GM12878 (cell line): ENCODE measurements around the gene CFAP410. TPM values are rescaled to one million over a fixed set of nuclear protein-coding genes. Genes with fewer than 3 reads are reported as not detected.

Experiments
- ATF2 ChIP-seq: IDR thresholded peaks from 2 replicates; pipeline ENCODE4 v1.6.1; 2012; ENCODE audit warnings: low read length, inconsistent platforms
- BCL3 ChIP-seq: IDR thresholded peaks from 2 replicates; pipeline ENCODE4 v1.6.1; 2011; ENCODE audit warnings: borderline replicate concordance, low read depth, mild to moderate bottlenecking, moderate library complexity, low read length; ENCODE audit not compliant: insufficient read depth, poor library complexity, severe bottlenecking
- BHLHE40 ChIP-seq, 2 experiments: fragments of 450-650 bp in 1 of 2; IDR thresholded peaks; 2 replicates each; pipeline ENCODE4 v1.6.1; 2011 to 2017; ENCODE audit warnings: low read depth in 2 of 2, borderline replicate concordance in 1 of 2, improper control_type of control experiment in 1 of 2, low read length in 1 of 2, mild to moderate bottlenecking in 1 of 2
- CHD2 ChIP-seq: IDR thresholded peaks from 2 replicates; pipeline ENCODE4 v1.6.1; 2011; ENCODE audit warnings: low read depth, low read length, improper control_type of control experiment, borderline replicate concordance
- CREM ChIP-seq: IDR thresholded peaks from 2 replicates; pipeline ENCODE4 v1.6.1; 2014; ENCODE audit warnings: antibody characterized with exemption, low read depth
- FOXK2 ChIP-seq: fragments of 450-650 bp; IDR thresholded peaks from 2 replicates; pipeline ENCODE4 v1.6.1; 2017; ENCODE audit warnings: mild to moderate bottlenecking, moderate library complexity
- KLF5 ChIP-seq: fragments of 450-650 bp; IDR thresholded peaks from 2 replicates; pipeline ENCODE4 v1.6.1; 2014; ENCODE audit warnings: mild to moderate bottlenecking; ENCODE audit not compliant: partially characterized antibody
- NFIC ChIP-seq: IDR thresholded peaks from 2 replicates; pipeline ENCODE4 v1.6.1; 2012; ENCODE audit warnings: low read depth, mild to moderate bottlenecking, inconsistent platforms, low read length, moderate library complexity
- NR2C2 ChIP-seq: IDR thresholded peaks from 2 replicates; pipeline ENCODE4 v1.6.1; 2011; ENCODE audit warnings: borderline replicate concordance, low read depth; ENCODE audit not compliant: control insufficient read depth, insufficient read length
- PBX3 ChIP-seq: IDR thresholded peaks from 2 replicates; pipeline ENCODE4 v1.6.1; 2011; ENCODE audit warnings: mild to moderate bottlenecking, low read depth, low read length, moderate library complexity; ENCODE audit not compliant: insufficient replicate concordance
- PRDM15 ChIP-seq: fragments of 450-650 bp; formaldehyde crosslinking; IDR thresholded peaks from 2 replicates; pipeline ENCODE4 v1.4.0; 2020; ENCODE audit warnings: mild to moderate bottlenecking, moderate library complexity
- RAD21 ChIP-seq: IDR thresholded peaks from 2 replicates; pipeline ENCODE4 v1.6.1; 2011; ENCODE audit warnings: mild to moderate bottlenecking, low read depth, low read length, moderate library complexity; ENCODE audit not compliant: insufficient read depth
- TCF3 ChIP-seq: IDR thresholded peaks from 2 replicates; pipeline ENCODE4 v1.6.1; 2012; ENCODE audit warnings: low read depth, mild to moderate bottlenecking, low read length, borderline replicate concordance; ENCODE audit not compliant: insufficient read depth
- polyA plus RNA-seq, 11 experiments: library from polyadenylated mRNA; depleted of rRNA in 4 of 11; unstranded in 6 of 11; stranded (reverse) in 5 of 11; fragments of >200 nt; fragmentation: Nextera tagmentation in 4 of 11; fragmentation: Illumina TruSeq in 1 of 11; extraction: Ambion mirVana in 4 of 11; extraction: Trizol in 1 of 11; gene quantifications; 1 replicate in 1 of 11; 2 replicates in 10 of 11; pipeline versions ENCODE4 v1.2.1 to v1.2.3, GENCODE V29; 2011 to 2016; ENCODE audit warnings: inconsistent platforms in 2 of 11, missing spikeins in 2 of 11, low read depth in 1 of 11
- total RNA-seq, 4 experiments: library from RNA; depleted of rRNA in 3 of 4; stranded (reverse); fragments of >200 nt in 3 of 4; fragmentation: Illumina TruSeq in 1 of 4; extraction: Trizol in 1 of 4; gene quantifications; 2 replicates each; pipeline versions ENCODE4 v1.2.1 to v1.2.3, GENCODE V29; 2013 to 2021
- TF ChIP-seq, protein P1 (sequence below), 3 experiments: IDR thresholded peaks in 2 of 3; conservative IDR thresholded peaks in 1 of 3; 2 replicates each; pipeline ENCODE4 v1.5.1; 2011; ENCODE audit warnings: low read depth in 3 of 3, low read length in 3 of 3, mild to moderate bottlenecking in 3 of 3, control low read depth in 2 of 3, moderate library complexity in 2 of 3, inconsistent platforms in 1 of 3, mixed read lengths in 1 of 3; ENCODE audit not compliant: control insufficient read depth in 2 of 3, insufficient read depth in 1 of 3; ENCODE audit errors: extremely low read depth in 1 of 3

The CFAP410 gene
- total and polyA plus RNA-seq, 10 of the 15 experiments (the other 5 are each of a cell fraction or from before 2014, with no cell fraction given): 0.14 to 24.8 (median 11.3) TPM

DNA sequence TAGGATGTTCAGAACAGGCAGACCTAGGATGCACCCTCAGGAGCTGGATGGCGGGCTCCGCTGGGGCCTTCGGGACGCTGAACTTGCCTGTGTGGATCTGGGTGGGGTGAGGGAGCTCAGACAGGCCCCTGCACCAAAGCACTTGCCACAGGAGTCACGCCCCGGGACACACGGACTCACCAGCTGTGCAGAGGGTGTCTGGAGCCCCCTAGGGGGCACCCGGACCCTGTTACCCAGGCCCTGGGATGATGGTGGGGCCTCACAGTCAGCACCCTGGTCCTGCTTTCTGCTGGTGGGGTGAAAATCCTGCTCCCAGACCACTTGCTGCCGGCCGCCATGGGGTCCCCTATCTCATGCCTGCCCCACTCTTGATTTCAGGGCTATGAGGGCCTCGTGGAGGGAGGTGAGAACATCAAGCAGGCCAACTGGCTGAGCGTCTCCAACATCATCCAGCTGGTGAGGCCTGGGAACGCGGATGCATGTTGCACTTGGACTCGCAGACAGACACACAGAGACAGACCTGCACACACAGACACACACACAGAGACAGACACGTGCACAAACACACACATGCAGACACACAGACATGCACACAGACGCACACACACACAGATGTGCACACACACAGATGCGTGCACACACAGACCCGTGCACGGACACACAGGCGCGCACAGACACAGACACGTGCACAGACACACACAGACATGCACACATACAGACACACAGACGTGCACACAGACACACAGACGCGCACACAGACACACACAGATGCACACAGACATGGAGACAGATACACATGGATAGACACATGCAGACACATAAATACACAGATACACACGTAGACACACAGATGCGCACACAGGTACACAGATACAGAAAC is 28.3 kb downstream of the CFAP410 start (continued):
- TF ChIP-seq, protein P1, sequence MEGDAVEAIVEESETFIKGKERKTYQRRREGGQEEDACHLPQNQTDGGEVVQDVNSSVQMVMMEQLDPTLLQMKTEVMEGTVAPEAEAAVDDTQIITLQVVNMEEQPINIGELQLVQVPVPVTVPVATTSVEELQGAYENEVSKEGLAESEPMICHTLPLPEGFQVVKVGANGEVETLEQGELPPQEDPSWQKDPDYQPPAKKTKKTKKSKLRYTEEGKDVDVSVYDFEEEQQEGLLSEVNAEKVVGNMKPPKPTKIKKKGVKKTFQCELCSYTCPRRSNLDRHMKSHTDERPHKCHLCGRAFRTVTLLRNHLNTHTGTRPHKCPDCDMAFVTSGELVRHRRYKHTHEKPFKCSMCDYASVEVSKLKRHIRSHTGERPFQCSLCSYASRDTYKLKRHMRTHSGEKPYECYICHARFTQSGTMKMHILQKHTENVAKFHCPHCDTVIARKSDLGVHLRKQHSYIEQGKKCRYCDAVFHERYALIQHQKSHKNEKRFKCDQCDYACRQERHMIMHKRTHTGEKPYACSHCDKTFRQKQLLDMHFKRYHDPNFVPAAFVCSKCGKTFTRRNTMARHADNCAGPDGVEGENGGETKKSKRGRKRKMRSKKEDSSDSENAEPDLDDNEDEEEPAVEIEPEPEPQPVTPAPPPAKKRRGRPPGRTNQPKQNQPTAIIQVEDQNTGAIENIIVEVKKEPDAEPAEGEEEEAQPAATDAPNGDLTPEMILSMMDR (IDR thresholded peaks at IDR 0.05 in 2 of 3, conservative IDR thresholded peaks at IDR 0.05 in 1 of 3; ENCODE audit: control insufficient read depth in 2 of 3, extremely low read depth in 1 of 3, insufficient read depth in 1 of 3, low read depth in 3 of 3, low read length in 3 of 3): peak in 2 of 3 experiments; percentile 12 to 26; a peak in 2 of 6 replicates
- no peak for TF ChIP-seq ATF2
- TF ChIP-seq NFIC: 0 out of 2 replicates have a peak, but pooled peaks have one; percentile 19
- TF ChIP-seq PBX3: peak; percentile 59
- TF ChIP-seq RAD21: peak; percentile 26
- 0 out of 2 replicates have a peak, but pooled peaks have one; percentile 25 for TF ChIP-seq TCF3
- TF ChIP-seq KLF5: no peak
- peak; percentile 97 for TF ChIP-seq BCL3
- TF ChIP-seq BHLHE40 (IDR thresholded peaks at IDR 0.05; ENCODE audit: borderline replicate concordance in 1 of 2, low read depth in 2 of 2, low read length in 1 of 2): no peak
- no peak for TF ChIP-seq PRDM15
- no peak for TF ChIP-seq CHD2
- TF ChIP-seq FOXK2: no peak
- TF ChIP-seq NR2C2: no peak
- TF ChIP-seq CREM: no peak
